ENCODE measurements around the gene PDX1. TPM values are rescaled to one million over a fixed set of nuclear protein-coding genes. Genes with fewer than 3 reads are reported as not detected.

Gene PDX1
- total and polyA plus RNA-seq, 7 experiments from 2014 or later, result not detected

- H3K9me3 Mint-ChIP-seq, result peaks cover 0 to 1% (median 0%) of the 10 kb centered on the region in 11 donors
Measured at GRCh38 chr13:27973291-27973690, 53.5 kb downstream of the PDX1 start.

GRCh38 chr13:27973961-27974662, 54.3 kb downstream of the PDX1 start:
- ATAC-seq, result no peak
- Mint-ChIP-seq H3K4me1 (peaks cover 7 to 29% (median 20%) of the 10 kb centered on the region in 7 donors), H3K9me3 (peaks cover 0 to 1% (median 0%) of the 10 kb centered on the region in 11 donors), H3K27me3 (peaks cover 71 to 91% (median 83%) of the 10 kb centered on the region in 5 donors), H3K36me3 (no peaks in the 10 kb centered on the region), H3K27ac (no peak overlapping the region), H3K4me3 (no peak overlapping the region)
- no peaks in the 10 kb centered on the region for H3K36me3 ChIP-seq (ENCODE audit: control insufficient read depth in 2 of 3, insufficient read depth in 3 of 3, low read length in 3 of 3)
- no peak overlapping the region for H3K4me3 ChIP-seq (ENCODE audit: low read length)
- H3K4me1 ChIP-seq (ENCODE audit: control insufficient read depth in 2 of 2, insufficient read depth in 2 of 2, low read length in 2 of 2), result no peaks in the 10 kb centered on the region
- DNase-seq, result no peak
- no peaks in the 10 kb centered on the region for H3K9me3 ChIP-seq (ENCODE audit: control insufficient read depth in 2 of 3, low read length in 3 of 3)
- intact Hi-C loops (cut with micrococcal nuclease), result no loop called here
- peaks cover 4 to 12% of the 10 kb centered on the region in 2 donors for H3K27me3 ChIP-seq (ENCODE audit: control insufficient read depth in 2 of 2, insufficient read depth in 2 of 2, low read length in 2 of 2)
- no peak overlapping the region for H3K27ac ChIP-seq (ENCODE audit: low read depth, low read length)
- ChIA-PET POLR2A (no interaction called here), CTCF (interaction anchor here (1.1 kb wide), 1 partner anchor 12 kb away, joined by 3 read pairs; no protein-coding TSS in a partner anchor)

More at GRCh38 chr13:27973291-27973690, 53.5 kb downstream of the PDX1 start:
- H3K9me3 ChIP-seq (ENCODE audit: control insufficient read depth in 2 of 3, low read length in 3 of 3), result no peaks in the 10 kb centered on the region
- H3K36me3 Mint-ChIP-seq, result no peaks in the 10 kb centered on the region
- ChIA-PET POLR2A (no interaction called here), CTCF (interaction anchor here (0.6 to 1.1 kb wide), 3 partner anchors 12 to 613 kb away, joined by 3 to 5 read pairs (median 4); no protein-coding TSS in a partner anchor)
- no peak overlapping the region for H3K27ac Mint-ChIP-seq
- no peaks in the 10 kb centered on the region for H3K36me3 ChIP-seq (ENCODE audit: control insufficient read depth in 2 of 3, insufficient read depth in 3 of 3, low read length in 3 of 3)
- H3K4me1 ChIP-seq (ENCODE audit: control insufficient read depth in 2 of 2, insufficient read depth in 2 of 2, low read length in 2 of 2), result no peaks in the 10 kb centered on the region
- H3K27ac ChIP-seq (ENCODE audit: low read depth, low read length), result no peak overlapping the region
- peaks cover 4 to 9% of the 10 kb centered on the region in 2 donors for H3K27me3 ChIP-seq (ENCODE audit: control insufficient read depth in 2 of 2, insufficient read depth in 2 of 2, low read length in 2 of 2)
- intact Hi-C loops (cut with micrococcal nuclease), result no loop called here
- no peak for ATAC-seq
- peaks cover 8 to 23% (median 18%) of the 10 kb centered on the region in 7 donors for H3K4me1 Mint-ChIP-seq
- DNase-seq, result no peak
- H3K4me3 ChIP-seq (ENCODE audit: low read length), result no peak overlapping the region
- H3K4me3 Mint-ChIP-seq, result no peak overlapping the region
- peaks cover 65 to 86% (median 77%) of the 10 kb centered on the region in 5 donors for H3K27me3 Mint-ChIP-seq

Other genes starting within 250 kb of the PDX1 start
- not detected for gene GSX1, start 127.5 kb upstream of the PDX1 start, total RNA-seq
- not detected for gene GSX1, start 127.5 kb upstream of the PDX1 start, polyA plus RNA-seq
- not detected for gene CDX2, start 49.3 kb downstream of the PDX1 start, total RNA-seq
- not detected for gene CDX2, start 49.3 kb downstream of the PDX1 start, polyA plus RNA-seq
- not detected for gene URAD, start 68.7 kb downstream of the PDX1 start, total RNA-seq
- not detected for gene URAD, start 68.7 kb downstream of the PDX1 start, polyA plus RNA-seq
- gene FLT3, start 180.6 kb downstream of the PDX1 start, total RNA-seq, result 1 to 10 TPM in 1 of 5 experiments, under 1 TPM in 1, not detected in 3; 0.77 to 3.4 TPM
- gene FLT3, start 180.6 kb downstream of the PDX1 start, polyA plus RNA-seq, result not detected
- gene PAN3, start 218.5 kb downstream of the PDX1 start, total RNA-seq, result 10 to 100 TPM; 49.9 to 82.5 (median 76.4) TPM
- 1 to 10 TPM; 3.9 to 5.0 TPM for gene PAN3, start 218.5 kb downstream of the PDX1 start, polyA plus RNA-seq

All from naive thymus-derived CD4-positive, alpha-beta T cell (primary cell).